ENCODE measurements around the gene SMIM3.
"Not testable (repeated sequence)": the region's sequence is repeated elsewhere in the genome, so short reads cannot be mapped to it uniquely, and the experiment has no call there.

The SMIM3 gene

GRCh38 chr5:150778517-150779396 lies at the start of gene SMIM3:
TSS of gene SMIM3 (plus strand) at chr5:150778757. CDS start at chr5:150795441, 16,684 bp downstream.
- peak; percentile 65 for DNase-seq

GRCh38 chr5:150729859-150730258 lies 48.7 kb upstream of the SMIM3 start:
- no peak for DNase-seq

- DNase-seq, result no peak
Observed at GRCh38 chr5:150731669-150732242, 46.8 kb upstream of the SMIM3 start.

GRCh38 chr5:150734579-150735384 lies 43.8 kb upstream of the SMIM3 start:
- DNase-seq, result no peak

GRCh38 chr5:150738862-150739261 lies 39.7 kb upstream of the SMIM3 start:
- no peak for DNase-seq

GRCh38 chr5:150740992-150741391 lies 37.6 kb upstream of the SMIM3 start:
- DNase-seq, result no peak

- not testable (repeated sequence) for DNase-seq
Observed at GRCh38 chr5:150742455-150743141, 36.0 kb upstream of the SMIM3 start.

- not testable (repeated sequence) for DNase-seq
Observed at GRCh38 chr5:150743142-150743488, 35.4 kb upstream of the SMIM3 start.

GRCh38 chr5:150750469-150750868 lies 28.1 kb upstream of the SMIM3 start:
- DNase-seq, result no peak

GRCh38 chr5:150751096-150751891 lies 27.3 kb upstream of the SMIM3 start:
- no peak for DNase-seq

- no peak for DNase-seq
Observed at GRCh38 chr5:150753463-150753862, 25.1 kb upstream of the SMIM3 start.

- no peak for DNase-seq
Observed at GRCh38 chr5:150753863-150754262, 24.7 kb upstream of the SMIM3 start.

- DNase-seq, result no peak
Observed at GRCh38 chr5:150757087-150757649, 21.4 kb upstream of the SMIM3 start.

- DNase-seq, result no peak
Observed at GRCh38 chr5:150758203-150758530, 20.4 kb upstream of the SMIM3 start.

GRCh38 chr5:150758531-150759333 lies 19.8 kb upstream of the SMIM3 start, which contains the start of gene DCTN4:
TSS of gene DCTN4 (minus strand) at chr5:150759017. CDS start at chr5:150758993, 24 bp downstream.
- DNase-seq, result peak; percentile 90

GRCh38 chr5:150759334-150759583 lies 19.3 kb upstream of the SMIM3 start:
- no peak for DNase-seq

GRCh38 chr5:150762211-150762610 lies 16.3 kb upstream of the SMIM3 start:
- DNase-seq, result no peak

GRCh38 chr5:150763023-150763769 lies 15.4 kb upstream of the SMIM3 start:
- DNase-seq, result no peak

GRCh38 chr5:150764530-150764929 lies 14.0 kb upstream of the SMIM3 start:
- no peak for DNase-seq

- no peak for DNase-seq
Observed at GRCh38 chr5:150765011-150765798, 13.4 kb upstream of the SMIM3 start.
